Ovary (tissue), 9 donors: ENCODE measurements around the gene TNPO3. TPM values are rescaled to one million over a fixed set of nuclear protein-coding genes. Genes with fewer than 3 reads are reported as not detected.

ENCODE experiments used
- DNase-seq, 5 donors: peaks; one replicate each; pipeline ENCODE4 v3.0.0-alpha.2; 2019 to 2020
- H3K27ac ChIP-seq, 2 donors: fragments of 200-600 bp; one replicate each; pipeline versions ENCODE4 v1.5.1 to v1.8.0; 2019 to 2022
- H3K27me3 ChIP-seq: fragments of 200-600 bp; one replicate; pipeline ENCODE4 v1.8.0; 2022
- H3K36me3 ChIP-seq: fragments of 200-600 bp; sonication (generic); one replicate; pipeline ENCODE4 v1.5.1; 2019
- H3K4me1 ChIP-seq: one replicate; pipeline ENCODE4 v1.8.1; 2013; ENCODE audit warnings: mild to moderate bottlenecking, moderate library complexity; ENCODE audit not compliant: insufficient read depth
- H3K4me3 ChIP-seq: fragments of 200-600 bp; sonication (generic); one replicate; pipeline ENCODE4 v1.5.1; 2017
- H3K9me3 ChIP-seq, 2 donors: fragments of 200-600 bp in 1 of 2; sonication (generic) in 1 of 2; one replicate each; pipeline versions ENCODE4 v1.5.1 to v1.8.1; 2013 to 2019; ENCODE audit warnings: mild to moderate bottlenecking in 1 of 2, moderate library complexity in 1 of 2
- CTCF ChIP-seq, 3 donors: fragments of 450-650 bp in 2 of 3; fragments of 200-600 bp in 1 of 3; IDR thresholded peaks; one replicate each; pipeline versions ENCODE4 v1.5.1 to v1.8.0; 2016 to 2022; ENCODE audit warnings: antibody characterized with exemption in 3 of 3, mild to moderate bottlenecking in 1 of 3
- EP300 ChIP-seq: sonication (generic); formaldehyde crosslinking; IDR thresholded peaks from one replicate; pipeline ENCODE4 v1.6.1; 2017; ENCODE audit warnings: antibody characterized with exemption
- POLR2A ChIP-seq: fragments of 450-650 bp; IDR thresholded peaks from one replicate; pipeline ENCODE4 v1.6.1; 2017; ENCODE audit warnings: antibody characterized with exemption, mild to moderate bottlenecking, moderate library complexity
- WGBS, 3 donors: extraction: QIAGEN DNeasy Blood & Tissue Kit in 1 of 3; methylation state at CpG; one replicate each; pipeline versions ENCODE4 v1.1.5 to v1.1.7; 2013 to 2017; 5-methylcytosine and 5-hydroxymethylcytosine counted together
- intact Hi-C, 4 donors: fragments of 100-400 bp; cut with DNase I; formaldehyde crosslinking; loops; one replicate each; pipeline versions ENCODE4 v1.11.0 to v1.15.1; 2022 to 2023
- polyA plus RNA-seq, 2 donors: library from polyadenylated mRNA; stranded (reverse); fragments of 200-250 nt in 1 of 2; fragments of 350-450 nt in 1 of 2; fragmentation: Illumina TruSeq in 1 of 2; extraction: RNeasy Lipid Tissue Mini Kit (QIAGEN cat#74804) in 1 of 2; gene quantifications; one replicate each; pipeline ENCODE4 v1.2.3, GENCODE V29; 2013 to 2014
- total RNA-seq, 7 donors: library from RNA; depleted of rRNA in 2 of 7; stranded (reverse); fragments of >200 nt in 2 of 7; fragmentation: NEBNext Ultra II Directional in 3 of 7; extraction: Animal tissue kit (Norgen Biotek cat#: 25700) in 3 of 7; gene quantifications; one replicate each; pipeline versions ENCODE4 v1.1.0 to v1.2.4, GENCODE V29; 2016 to 2023
- donor health status: DM: no; HTN: no; CAD: no; lungs with moderate emphysema.
- donor health status: DM: no; HTN: no; CAD: no.
- donor health status: Bipolar disorder and iron deficiency.
- donor health status: DM: yes; HTN: yes; CAD: no.
- donor health status: DM: no; HTN: no; CAD: no.
- donor health status: DM: yes; HTN: yes; CAD: no.

Gene TNPO3
- total and polyA plus RNA-seq, 9 donors: 18.6 to 40.1 (median 30.9) TPM

DNA sequence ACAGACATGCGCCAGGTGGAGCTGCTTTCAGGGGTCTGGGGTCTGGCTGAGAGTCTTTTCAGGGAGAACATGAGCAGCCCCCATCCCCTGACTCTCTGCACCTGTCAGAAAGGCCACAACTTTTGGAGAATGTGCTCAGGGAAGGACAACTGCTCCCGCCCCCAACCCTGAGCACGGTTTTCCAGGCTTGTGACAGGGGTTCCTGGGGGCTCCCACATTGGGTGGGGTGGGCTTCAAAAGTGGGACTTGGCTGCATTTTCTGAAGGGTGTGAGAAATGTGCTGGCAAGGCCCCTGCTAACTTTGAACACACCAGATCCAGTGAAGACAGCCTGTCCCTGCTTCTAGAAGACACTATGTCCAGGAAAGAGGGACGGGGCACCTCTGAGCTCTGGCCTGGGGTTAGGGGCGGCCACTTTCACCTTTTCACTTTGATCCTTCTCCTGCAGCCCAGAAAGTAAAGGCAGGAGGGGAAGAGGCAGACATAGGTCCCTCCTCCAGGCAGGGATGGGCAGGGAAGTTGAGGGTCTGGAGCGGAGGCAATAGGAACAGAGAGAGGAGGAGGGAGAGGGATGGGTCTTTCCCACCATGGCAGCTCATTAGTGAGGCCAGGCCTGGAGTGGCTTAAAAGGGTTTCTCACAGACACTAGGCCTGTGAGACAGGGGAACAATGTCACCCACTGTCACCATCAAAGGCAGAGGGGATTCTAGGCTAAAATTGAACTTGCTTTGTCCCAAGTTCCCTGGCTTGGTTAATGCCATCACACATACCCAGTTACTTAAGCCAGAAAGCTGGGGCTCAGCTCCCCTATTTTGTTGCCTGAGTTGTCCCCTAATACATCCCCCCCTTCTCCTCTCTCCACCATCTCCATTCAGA, 145.9 kb downstream of the TNPO3 start:
- intact Hi-C loops: loop anchor here in 2 of 4 donors (5.0 to 10.0 kb wide), 2 partner anchors 168 to 186 kb away; no protein-coding TSS in a partner anchor
- TF ChIP-seq POLR2A: no peak
- no peak for TF ChIP-seq CTCF (IDR thresholded peaks at IDR 0.05)
- TF ChIP-seq EP300: no peak
- Histone ChIP-seq H3K27me3 (no peaks in the 10 kb centered on the region), H3K9me3 (no peaks in the 10 kb centered on the region), H3K4me3 (no peak overlapping the region), H3K27ac (no peak overlapping the region), H3K36me3 (no peaks in the 10 kb centered on the region), H3K4me1 (no peaks in the 10 kb centered on the region)
- DNase-seq: no peak
- 89 to 90% (median 90%) methylated on average over 6 of the region's 6 CpGs for WGBS, 3 donors

DNA sequence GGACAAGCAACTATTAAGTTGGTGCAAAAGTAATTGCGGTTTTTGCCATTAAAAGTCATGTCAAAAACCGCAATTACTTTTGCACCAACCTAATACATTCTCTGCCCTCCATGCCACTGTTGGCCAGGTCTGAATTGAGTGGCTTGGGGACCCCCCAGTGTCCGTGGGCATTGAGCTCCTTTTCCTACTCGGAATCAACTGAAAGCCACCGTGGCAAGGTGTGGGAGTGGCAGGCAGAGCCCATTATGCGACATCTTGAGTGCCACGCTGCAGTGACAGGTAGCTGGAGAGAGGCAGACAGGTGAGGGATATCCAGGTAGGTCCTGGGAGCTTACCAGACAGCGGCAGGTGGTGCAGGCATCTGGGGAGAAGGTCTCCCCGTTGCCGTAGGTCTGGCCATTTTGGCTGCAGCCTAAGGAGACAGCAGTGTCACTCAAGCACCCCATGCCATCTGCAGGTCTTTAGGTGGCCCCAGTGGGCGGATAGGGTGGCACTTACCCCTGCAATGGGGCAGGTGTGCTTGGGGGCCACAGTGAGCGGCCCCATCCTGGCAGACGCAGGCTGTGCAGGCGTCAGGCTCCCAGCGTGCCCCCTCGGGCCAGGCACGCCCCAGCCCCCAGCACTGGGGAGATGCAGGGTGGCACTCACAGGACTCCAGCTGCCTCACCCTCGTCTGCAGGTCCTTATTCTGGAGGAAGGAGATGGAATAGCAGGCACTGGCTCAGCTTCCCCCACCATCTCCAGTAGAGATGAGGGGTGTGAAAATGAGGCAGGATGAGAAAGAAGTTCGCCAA, 147.9 kb downstream of the TNPO3 start:
- TF ChIP-seq EP300: no peak
- no peak for TF ChIP-seq CTCF (IDR thresholded peaks at IDR 0.05)
- no peak for TF ChIP-seq POLR2A
- Histone ChIP-seq H3K27me3 (no peaks in the 10 kb centered on the region), H3K9me3 (no peaks in the 10 kb centered on the region), H3K4me3 (no peak overlapping the region), H3K36me3 (no peaks in the 10 kb centered on the region), H3K27ac (no peak overlapping the region), H3K4me1 (no peaks in the 10 kb centered on the region)
- no peak for DNase-seq
- 86 to 88% (median 87%) methylated on average over 18 to 19 of the region's 19 CpGs for WGBS, 3 donors
- intact Hi-C loops: loop anchor here in 2 of 4 donors (5.0 to 10.0 kb wide), 2 partner anchors 170 to 188 kb away; no protein-coding TSS in a partner anchor

DNA sequence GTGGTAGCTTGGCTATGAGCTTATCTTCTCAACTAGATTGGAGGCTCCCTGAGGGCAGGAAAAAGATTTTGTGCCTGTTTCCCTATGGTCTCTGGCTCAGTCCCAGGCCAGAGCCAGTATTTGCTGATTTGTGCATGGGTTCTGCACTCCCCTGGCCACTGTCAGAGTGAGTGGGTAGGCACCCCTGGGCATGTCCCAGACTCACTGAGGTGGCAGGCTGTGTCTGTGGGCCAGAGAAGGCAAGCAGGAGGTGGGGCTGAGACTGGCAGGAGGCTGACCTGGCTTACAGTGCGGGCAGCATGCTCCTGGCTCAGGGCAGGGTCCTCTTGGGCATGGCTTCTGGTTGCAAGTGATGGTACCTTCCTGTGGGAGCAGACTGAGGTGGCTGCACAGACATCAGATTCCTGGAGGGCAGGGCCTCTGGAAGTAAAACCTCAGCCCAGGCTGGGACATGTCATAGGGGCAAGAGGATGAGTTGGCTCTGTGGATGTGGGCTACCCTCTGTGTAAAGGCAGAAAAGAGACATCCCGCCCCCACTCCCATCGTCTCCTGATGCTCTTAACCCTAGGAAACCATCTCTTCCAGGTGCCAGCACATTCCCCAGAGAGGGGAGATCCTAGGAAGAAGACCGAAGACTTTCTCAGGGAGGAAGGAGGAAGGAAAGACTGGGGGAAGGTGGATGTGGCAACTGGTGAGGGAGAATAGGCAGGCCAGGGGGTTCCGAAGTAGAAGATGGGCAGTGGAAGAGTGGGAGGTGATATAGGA, 148.7 kb downstream of the TNPO3 start:
- no peaks in the 10 kb centered on the region for H3K9me3 ChIP-seq
- no peak overlapping the region for H3K4me3 ChIP-seq
- 88 to 93% (median 91%) methylated on average over 5 of the region's 5 CpGs for WGBS, 3 donors
- no peak overlapping the region for H3K27ac ChIP-seq
- intact Hi-C loops: loop anchor here in 2 of 4 donors (5.0 to 10.0 kb wide), 2 partner anchors 171 to 189 kb away; no protein-coding TSS in a partner anchor
- no peaks in the 10 kb centered on the region for H3K27me3 ChIP-seq
- DNase-seq: no peak
- H3K36me3 ChIP-seq: no peaks in the 10 kb centered on the region
- no peaks in the 10 kb centered on the region for H3K4me1 ChIP-seq
- no peak for TF ChIP-seq EP300
- TF ChIP-seq CTCF (IDR thresholded peaks at IDR 0.05): no peak
- no peak for TF ChIP-seq POLR2A
